ENCODE data around the gene KCTD3. TPM values are rescaled to one million over a fixed set of nuclear protein-coding genes. Genes with fewer than 3 reads are reported as not detected.

Gene KCTD3
- total RNA-seq, 4 donors from 2014 or later: 20.4 to 32.4 (median 31.3) TPM

DNA sequence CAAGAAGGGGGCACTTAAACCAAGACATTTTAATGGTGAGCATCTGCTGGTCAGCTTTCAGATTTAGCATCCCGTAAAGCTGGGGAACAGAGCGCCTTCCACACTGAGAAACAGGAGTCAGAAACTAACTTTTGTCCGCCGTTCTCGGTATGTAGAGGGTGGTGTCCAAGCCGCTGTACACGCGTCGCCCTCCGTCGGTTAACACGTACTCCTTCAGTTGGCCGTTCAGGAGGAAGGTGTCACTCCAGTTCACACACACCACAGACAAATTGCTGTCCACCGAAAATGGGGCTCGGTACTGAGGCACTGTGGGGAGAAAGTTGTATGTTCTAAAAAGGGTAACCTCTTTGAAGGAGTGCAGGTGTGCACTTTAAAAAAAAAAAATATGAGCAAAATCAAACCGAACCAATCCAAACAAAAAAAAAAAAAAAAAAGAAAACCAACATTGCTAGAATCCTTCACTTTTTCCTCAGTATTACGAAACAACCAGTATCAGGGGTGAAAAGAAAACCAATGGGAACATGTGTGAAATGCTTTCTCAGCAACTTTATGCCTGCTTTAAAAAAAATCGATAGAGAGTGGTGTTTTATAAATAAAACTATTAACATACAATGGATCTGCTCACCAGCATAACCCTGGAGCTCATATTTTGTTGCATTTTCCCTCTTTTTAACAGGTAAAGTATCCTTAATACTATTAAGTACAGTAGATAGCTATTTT is 73.5 kb downstream of the KCTD3 start:
- 89 to 94% methylated on average over 18 of the region's 18 CpGs for WGBS, 2 donors
- H3K4me3 ChIP-seq (ENCODE audit: low read depth, poor library complexity, severe bottlenecking): no peak overlapping the region
- TF ChIP-seq, protein P1, sequence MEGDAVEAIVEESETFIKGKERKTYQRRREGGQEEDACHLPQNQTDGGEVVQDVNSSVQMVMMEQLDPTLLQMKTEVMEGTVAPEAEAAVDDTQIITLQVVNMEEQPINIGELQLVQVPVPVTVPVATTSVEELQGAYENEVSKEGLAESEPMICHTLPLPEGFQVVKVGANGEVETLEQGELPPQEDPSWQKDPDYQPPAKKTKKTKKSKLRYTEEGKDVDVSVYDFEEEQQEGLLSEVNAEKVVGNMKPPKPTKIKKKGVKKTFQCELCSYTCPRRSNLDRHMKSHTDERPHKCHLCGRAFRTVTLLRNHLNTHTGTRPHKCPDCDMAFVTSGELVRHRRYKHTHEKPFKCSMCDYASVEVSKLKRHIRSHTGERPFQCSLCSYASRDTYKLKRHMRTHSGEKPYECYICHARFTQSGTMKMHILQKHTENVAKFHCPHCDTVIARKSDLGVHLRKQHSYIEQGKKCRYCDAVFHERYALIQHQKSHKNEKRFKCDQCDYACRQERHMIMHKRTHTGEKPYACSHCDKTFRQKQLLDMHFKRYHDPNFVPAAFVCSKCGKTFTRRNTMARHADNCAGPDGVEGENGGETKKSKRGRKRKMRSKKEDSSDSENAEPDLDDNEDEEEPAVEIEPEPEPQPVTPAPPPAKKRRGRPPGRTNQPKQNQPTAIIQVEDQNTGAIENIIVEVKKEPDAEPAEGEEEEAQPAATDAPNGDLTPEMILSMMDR (IDR thresholded peaks at IDR 0.05): no peak
- no peak for TF ChIP-seq POLR2A (IDR thresholded peaks at IDR 0.05)
- intact Hi-C loops (cut with DNase I; ENCODE audit: low total_unique reads): no loop called here
- DNase-seq (ENCODE audit: low spot score in 2 of 2): no peak

GRCh38 chr1:215643592-215644321 is 76.7 kb downstream of the KCTD3 start:
- WGBS, 2 donors: 63 to 69% methylated on average over 4 of the region's 4 CpGs
- intact Hi-C loops (cut with DNase I; ENCODE audit: low total_unique reads): no loop called here
- DNase-seq (ENCODE audit: low spot score in 2 of 2): no peak
- no peak for TF ChIP-seq POLR2A (IDR thresholded peaks at IDR 0.05)
- TF ChIP-seq, protein P1 (IDR thresholded peaks at IDR 0.05): no peak
- no peak overlapping the region for H3K4me3 ChIP-seq (ENCODE audit: low read depth, poor library complexity, severe bottlenecking)

DNA sequence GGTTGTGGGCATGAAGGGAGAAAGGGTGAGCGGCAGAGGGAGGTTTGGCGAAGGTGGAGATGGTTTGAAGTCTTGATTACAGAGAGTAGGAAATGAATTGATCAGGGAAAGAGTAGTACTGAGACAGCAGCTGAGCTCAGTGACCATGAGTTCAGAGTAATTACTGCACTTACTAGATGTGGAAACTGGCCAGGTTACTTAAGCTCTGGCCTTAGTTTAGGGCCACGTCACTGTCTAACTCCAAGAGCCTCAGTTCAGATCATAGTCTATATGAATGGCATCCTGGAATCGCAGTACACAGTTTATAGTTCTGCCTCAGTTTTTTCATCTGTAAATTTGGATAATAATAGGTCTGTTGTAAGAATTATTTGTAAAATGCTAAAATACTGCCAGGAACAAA is 78.1 kb downstream of the KCTD3 start:
- DNase-seq (ENCODE audit: low spot score in 2 of 2): no peak
- TF ChIP-seq, protein P1 (IDR thresholded peaks at IDR 0.05): no peak
- no peak for TF ChIP-seq POLR2A (IDR thresholded peaks at IDR 0.05)
- WGBS, 2 donors: 93 to 98% methylated on average over 4 of the region's 4 CpGs
- no peak overlapping the region for H3K4me3 ChIP-seq (ENCODE audit: low read depth, poor library complexity, severe bottlenecking)
- intact Hi-C loops (cut with DNase I; ENCODE audit: low total_unique reads): no loop called here

- 97% methylated on average over 2 of the region's 2 CpGs for WGBS, 2 donors
- TF ChIP-seq, protein P1 (IDR thresholded peaks at IDR 0.05): no peak
- no peak for TF ChIP-seq POLR2A (IDR thresholded peaks at IDR 0.05)
- no peak overlapping the region for H3K4me3 ChIP-seq (ENCODE audit: low read depth, poor library complexity, severe bottlenecking)
- no peak for DNase-seq (ENCODE audit: low spot score in 2 of 2)
- intact Hi-C loops (cut with DNase I; ENCODE audit: low total_unique reads): no loop called here
These were observed 78.8 kb downstream of the KCTD3 start for GRCh38 chr1:215645861-215646260.

DNA sequence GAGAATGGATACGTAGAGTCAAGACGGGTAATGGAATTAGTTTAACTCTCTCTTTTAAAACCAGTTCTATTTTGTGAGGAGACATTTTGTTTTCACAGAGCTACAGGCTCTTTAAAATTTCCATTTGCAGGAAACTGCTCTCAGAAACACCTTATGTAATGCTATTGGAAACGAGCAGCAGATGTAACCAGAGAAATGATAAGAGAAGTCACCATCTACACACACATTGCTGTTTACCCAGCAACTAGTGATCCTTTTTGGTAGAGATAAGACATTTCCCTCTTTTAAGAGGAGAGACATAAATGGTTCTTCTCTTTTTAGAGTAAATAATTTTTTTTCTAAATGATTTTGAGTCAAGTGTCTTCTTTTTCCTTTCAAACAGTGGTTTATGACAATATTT is 80.6 kb downstream of the KCTD3 start:
- TF ChIP-seq POLR2A (IDR thresholded peaks at IDR 0.05): no peak
- TF ChIP-seq, protein P1 (IDR thresholded peaks at IDR 0.05): no peak
- WGBS, 2 donors: 73 to 78% methylated on average over 3 of the region's 3 CpGs
- intact Hi-C loops (cut with DNase I; ENCODE audit: low total_unique reads): no loop called here
- H3K4me3 ChIP-seq (ENCODE audit: low read depth, poor library complexity, severe bottlenecking): no peak overlapping the region
- no peak for DNase-seq (ENCODE audit: low spot score in 2 of 2)

Measured in lower leg skin (tissue), 4 donors.